Measurements from ENCODE around the gene SPAG8.

Gene SPAG8

GRCh38 chr9:35856206-35856605, 44.1 kb upstream of the SPAG8 start:
- H3K4me2 ChIP-seq (ENCODE audit: low read length) = no peak overlapping the region
- H3K4me1 ChIP-seq (ENCODE audit: control insufficient read depth, low read length) = no peaks in the 10 kb centered on the region
- H3K36me3 ChIP-seq (ENCODE audit: control insufficient read depth, low read length) = no peaks in the 10 kb centered on the region
- TF ChIP-seq EZH2phosphoT487 (IDR thresholded peaks at IDR 0.05; ENCODE audit: borderline replicate concordance, low read length) (no peak), CTCF (IDR thresholded peaks at IDR 0.05; ENCODE audit: low read depth, low read length, poor library complexity, severe bottlenecking) (no peak)
- H3K79me2 ChIP-seq (ENCODE audit: control insufficient read depth, low read length) = no peaks in the 10 kb centered on the region
- no peak overlapping the region for H3K27ac ChIP-seq (ENCODE audit: low read depth, low read length)
- H3F3A ChIP-seq (ENCODE audit: control insufficient read depth, insufficient read depth) = no peaks in the 10 kb centered on the region
- H3K27me3 ChIP-seq (ENCODE audit: control insufficient read depth, low read length) = peaks cover 9% of the 10 kb centered on the region; the same call in 1 of the 2 replicates
- no peak overlapping the region for H3K4me3 ChIP-seq (ENCODE audit: low read length)
- H3K9me3 ChIP-seq (ENCODE audit: control insufficient read depth, insufficient read depth, low read length) = no peaks in the 10 kb centered on the region
- H4K20me1 ChIP-seq (ENCODE audit: control insufficient read depth, insufficient read depth, low read depth, low read length) = no peaks in the 10 kb centered on the region
- no peaks in the 10 kb centered on the region for H3K9me2 ChIP-seq (replicated peaks; ENCODE audit: control insufficient read depth, low read length)

- Histone ChIP-seq H3F3A (ENCODE audit: control insufficient read depth, insufficient read depth) (no peaks in the 10 kb centered on the region), H3K27ac (ENCODE audit: low read depth, low read length) (no peak overlapping the region), H3K4me2 (ENCODE audit: low read length) (no peak overlapping the region), H3K9me2 (replicated peaks; ENCODE audit: control insufficient read depth, low read length) (no peaks in the 10 kb centered on the region), H3K9me3 (ENCODE audit: control insufficient read depth, insufficient read depth, low read length) (no peaks in the 10 kb centered on the region), H3K4me1 (ENCODE audit: control insufficient read depth, low read length) (no peaks in the 10 kb centered on the region), H3K27me3 (ENCODE audit: control insufficient read depth, low read length) (peaks cover 9% of the 10 kb centered on the region; the same call in 1 of the 2 replicates), H3K36me3 (ENCODE audit: control insufficient read depth, low read length) (no peaks in the 10 kb centered on the region), H3K4me3 (ENCODE audit: low read length) (no peak overlapping the region), H4K20me1 (ENCODE audit: control insufficient read depth, insufficient read depth, low read depth, low read length) (no peaks in the 10 kb centered on the region), H3K79me2 (ENCODE audit: control insufficient read depth, low read length) (no peaks in the 10 kb centered on the region)
- no peak for TF ChIP-seq CTCF (IDR thresholded peaks at IDR 0.05; ENCODE audit: low read depth, low read length, poor library complexity, severe bottlenecking)
- TF ChIP-seq EZH2phosphoT487 (IDR thresholded peaks at IDR 0.05; ENCODE audit: borderline replicate concordance, low read length) = no peak
These were observed 42.2 kb upstream of the SPAG8 start for GRCh38 chr9:35854091-35854762.

- no peaks in the 10 kb centered on the region for H3K79me2 ChIP-seq (ENCODE audit: control insufficient read depth, low read length)
- H4K20me1 ChIP-seq (ENCODE audit: control insufficient read depth, insufficient read depth, low read depth, low read length) = no peaks in the 10 kb centered on the region
- H3K9me3 ChIP-seq (ENCODE audit: control insufficient read depth, insufficient read depth, low read length) = no peaks in the 10 kb centered on the region
- no peak for TF ChIP-seq CTCF (IDR thresholded peaks at IDR 0.05; ENCODE audit: low read depth, low read length, poor library complexity, severe bottlenecking)
- no peak for TF ChIP-seq EZH2phosphoT487 (IDR thresholded peaks at IDR 0.05; ENCODE audit: borderline replicate concordance, low read length)
- no peak overlapping the region for H3K4me2 ChIP-seq (ENCODE audit: low read length)
- no peaks in the 10 kb centered on the region for H3F3A ChIP-seq (ENCODE audit: control insufficient read depth, insufficient read depth)
- no peak overlapping the region for H3K4me3 ChIP-seq (ENCODE audit: low read length)
- peaks cover 9% of the 10 kb centered on the region; the same call in 1 of the 2 replicates for H3K27me3 ChIP-seq (ENCODE audit: control insufficient read depth, low read length)
- no peak overlapping the region for H3K27ac ChIP-seq (ENCODE audit: low read depth, low read length)
- no peaks in the 10 kb centered on the region for H3K36me3 ChIP-seq (ENCODE audit: control insufficient read depth, low read length)
- no peaks in the 10 kb centered on the region for H3K9me2 ChIP-seq (replicated peaks; ENCODE audit: control insufficient read depth, low read length)
- peaks cover 3% of the 10 kb centered on the region for H3K4me1 ChIP-seq (ENCODE audit: control insufficient read depth, low read length)
These were observed 41.1 kb upstream of the SPAG8 start for GRCh38 chr9:35852876-35853865.

Measured in DOHH2 (cell line).